Hepatocyte (in vitro differentiated cells): ENCODE results near the gene ETV6. TPM values are rescaled to one million over a fixed set of nuclear protein-coding genes. Genes with fewer than 3 reads are reported as not detected.

Experiments used
- DNase-seq: peaks from one replicate; pipeline ENCODE4 v3.0.0-alpha.2; 2016; ENCODE audit warnings: low spot score
- H2AFZ ChIP-seq: fragments of 200-600 bp; sonication (generic); 2 replicates; pipeline ENCODE4 v1.6.0; 2016; ENCODE audit warnings: antibody characterized with exemption, mild to moderate bottlenecking
- H3K27ac ChIP-seq: fragments of 200-600 bp; sonication (generic); 2 replicates; pipeline ENCODE4 v1.5.1; 2016; ENCODE audit warnings: mild to moderate bottlenecking
- H3K27me3 ChIP-seq: fragments of 200-600 bp; sonication (generic); 2 replicates; pipeline ENCODE4 v1.6.1; 2016
- H3K36me3 ChIP-seq: fragments of 200-600 bp; sonication (generic); replicated peaks from 2 replicates; pipeline ENCODE4 v1.5.1; 2016; ENCODE audit warnings: low read depth; ENCODE audit not compliant: insufficient read depth
- H3K4me1 ChIP-seq: fragments of 200-600 bp; sonication (generic); 2 replicates; pipeline ENCODE4 v1.5.1; 2016; ENCODE audit warnings: mild to moderate bottlenecking, moderate library complexity; ENCODE audit not compliant: insufficient read depth
- H3K4me2 ChIP-seq: fragments of 200-600 bp; sonication (generic); 2 replicates; pipeline ENCODE4 v1.6.0; 2016
- H3K4me3 ChIP-seq: fragments of 200-600 bp; sonication (generic); 2 replicates; pipeline ENCODE4 v1.5.1; 2016; ENCODE audit warnings: mild to moderate bottlenecking
- H3K79me2 ChIP-seq: fragments of 200-600 bp; sonication (generic); 2 replicates; pipeline ENCODE4 v1.6.0; 2017; ENCODE audit warnings: mild to moderate bottlenecking
- H3K9me2 ChIP-seq: fragments of 200-600 bp; sonication (generic); replicated peaks from 2 replicates; pipeline ENCODE4 v1.6.0; 2017; ENCODE audit warnings: mild to moderate bottlenecking; ENCODE audit not compliant: insufficient read depth
- H3K9me3 ChIP-seq: fragments of 200-600 bp; sonication (generic); 2 replicates; pipeline ENCODE4 v1.5.1; 2016; ENCODE audit warnings: low read depth, mild to moderate bottlenecking
- H4K20me1 ChIP-seq: fragments of 200-600 bp; sonication (generic); 2 replicates; pipeline ENCODE4 v1.6.0; 2016; ENCODE audit warnings: mild to moderate bottlenecking; ENCODE audit not compliant: insufficient read depth, poor library complexity, severe bottlenecking
- EZH2 ChIP-seq: fragments of 200-600 bp; sonication (generic); IDR thresholded peaks from 2 replicates; pipeline ENCODE4 v1.6.1; 2016; ENCODE audit warnings: antibody characterized with exemption, mild to moderate bottlenecking, borderline replicate concordance
- EZH2phosphoT487 ChIP-seq: fragments of 200-600 bp; sonication (generic); IDR thresholded peaks from one replicate; pipeline ENCODE4 v1.6.1; 2018; ENCODE audit warnings: antibody characterized with exemption, mild to moderate bottlenecking, low read depth, moderate library complexity; ENCODE audit not compliant: unreplicated experiment, severe bottlenecking
- WGBS: methylation state at CpG from one replicate; pipeline ENCODE4 v1.1.6; 2016; ENCODE audit warnings: low lambda C conversion rate; ENCODE audit errors: missing lambda C conversion rate; 5-methylcytosine and 5-hydroxymethylcytosine counted together
- polyA plus RNA-seq: library from polyadenylated mRNA; unstranded; fragments of >200 nt; fragmentation: Nextera tagmentation; extraction: Ambion mirVana; gene quantifications from 2 replicates; pipeline ENCODE4 v1.2.1, GENCODE V29; 2016
- total RNA-seq: library from RNA; depleted of rRNA; stranded (reverse); fragments of >200 nt; gene quantifications from 2 replicates; pipeline ENCODE4 v1.2.3, GENCODE V29; 2014
- TF ChIP-seq, protein P1 (sequence below): fragments of 200-600 bp; sonication (generic); IDR thresholded peaks from 2 replicates; pipeline ENCODE4 v1.5.1; 2016; ENCODE audit warnings: antibody characterized with exemption, mild to moderate bottlenecking; ENCODE audit not compliant: poor library complexity

ETV6 gene
- total and polyA plus RNA-seq, 2 experiments from 2014 or later = 8.0 to 9.7 TPM

DNA sequence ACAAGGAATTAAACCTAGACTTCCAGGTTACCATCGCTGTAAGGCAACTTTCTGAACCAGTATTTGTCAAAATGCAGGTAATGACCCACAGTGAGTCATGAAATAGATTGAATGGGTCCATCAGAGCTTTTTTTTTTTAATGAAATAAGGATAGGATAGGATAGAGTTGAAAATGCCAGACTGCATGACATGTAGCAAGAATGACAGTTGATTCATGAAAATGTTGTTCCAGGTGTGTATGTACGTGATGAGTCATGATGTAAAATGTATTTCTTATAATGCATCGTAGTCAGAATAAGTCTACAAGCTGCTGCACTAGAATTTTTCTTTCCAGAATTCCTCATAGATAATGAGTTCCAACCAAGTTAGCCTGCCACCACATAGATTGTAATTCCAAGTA lies 236.9 kb downstream of the ETV6 start:
- no peak for TF ChIP-seq EZH2phosphoT487
- no peak overlapping the region for H3K4me3 ChIP-seq
- DNase-seq = no peak
- no peaks in the 10 kb centered on the region for H3K79me2 ChIP-seq
- no peaks in the 10 kb centered on the region for H4K20me1 ChIP-seq
- WGBS = 94% methylated on average over 3 of the region's 3 CpGs
- H3K36me3 ChIP-seq = no peaks in the 10 kb centered on the region
- H3K27ac ChIP-seq = peak overlapping the region; percentile 88
- no peaks in the 10 kb centered on the region for H3K9me2 ChIP-seq
- H2AFZ ChIP-seq = no peak overlapping the region
- H3K4me2 ChIP-seq = peak overlapping the region; percentile 50
- H3K9me3 ChIP-seq = no peaks in the 10 kb centered on the region
- H3K27me3 ChIP-seq = no peaks in the 10 kb centered on the region
- peaks cover 17% of the 10 kb centered on the region for H3K4me1 ChIP-seq

DNA sequence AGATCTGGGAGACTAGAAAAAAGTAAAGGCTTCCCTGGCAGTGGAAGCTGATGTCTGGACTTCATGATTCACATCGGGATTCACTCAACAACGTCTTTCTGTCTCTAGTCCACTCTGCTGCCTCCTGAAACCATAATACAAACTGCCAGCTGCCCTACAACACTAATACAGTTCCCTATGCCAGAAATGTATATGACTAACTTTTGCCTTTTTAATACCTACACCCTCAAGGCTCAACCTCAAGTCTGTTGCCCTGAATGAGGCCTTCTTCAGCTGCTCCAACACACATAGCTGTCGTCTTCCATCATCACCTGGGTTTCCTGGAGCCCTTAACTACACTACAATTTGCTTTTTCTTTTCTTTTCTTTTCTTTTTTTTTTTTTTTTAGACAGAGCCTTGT lies 238.6 kb downstream of the ETV6 start:
- Histone ChIP-seq H3K27ac (no peak overlapping the region), H3K4me3 (no peak overlapping the region), H2AFZ (no peak overlapping the region), H3K4me1 (peaks cover 17% of the 10 kb centered on the region), H3K36me3 (no peaks in the 10 kb centered on the region), H3K9me2 (no peaks in the 10 kb centered on the region), H3K79me2 (no peaks in the 10 kb centered on the region), H4K20me1 (no peaks in the 10 kb centered on the region), H3K9me3 (no peaks in the 10 kb centered on the region), H3K27me3 (no peaks in the 10 kb centered on the region), H3K4me2 (no peak overlapping the region)
- TF ChIP-seq EZH2 = no peak
- TF ChIP-seq, protein P1, sequence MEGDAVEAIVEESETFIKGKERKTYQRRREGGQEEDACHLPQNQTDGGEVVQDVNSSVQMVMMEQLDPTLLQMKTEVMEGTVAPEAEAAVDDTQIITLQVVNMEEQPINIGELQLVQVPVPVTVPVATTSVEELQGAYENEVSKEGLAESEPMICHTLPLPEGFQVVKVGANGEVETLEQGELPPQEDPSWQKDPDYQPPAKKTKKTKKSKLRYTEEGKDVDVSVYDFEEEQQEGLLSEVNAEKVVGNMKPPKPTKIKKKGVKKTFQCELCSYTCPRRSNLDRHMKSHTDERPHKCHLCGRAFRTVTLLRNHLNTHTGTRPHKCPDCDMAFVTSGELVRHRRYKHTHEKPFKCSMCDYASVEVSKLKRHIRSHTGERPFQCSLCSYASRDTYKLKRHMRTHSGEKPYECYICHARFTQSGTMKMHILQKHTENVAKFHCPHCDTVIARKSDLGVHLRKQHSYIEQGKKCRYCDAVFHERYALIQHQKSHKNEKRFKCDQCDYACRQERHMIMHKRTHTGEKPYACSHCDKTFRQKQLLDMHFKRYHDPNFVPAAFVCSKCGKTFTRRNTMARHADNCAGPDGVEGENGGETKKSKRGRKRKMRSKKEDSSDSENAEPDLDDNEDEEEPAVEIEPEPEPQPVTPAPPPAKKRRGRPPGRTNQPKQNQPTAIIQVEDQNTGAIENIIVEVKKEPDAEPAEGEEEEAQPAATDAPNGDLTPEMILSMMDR = no peak
- TF ChIP-seq EZH2phosphoT487 = no peak
- no peak for DNase-seq
- WGBS = 93% methylated on average over 3 of the region's 3 CpGs

DNA sequence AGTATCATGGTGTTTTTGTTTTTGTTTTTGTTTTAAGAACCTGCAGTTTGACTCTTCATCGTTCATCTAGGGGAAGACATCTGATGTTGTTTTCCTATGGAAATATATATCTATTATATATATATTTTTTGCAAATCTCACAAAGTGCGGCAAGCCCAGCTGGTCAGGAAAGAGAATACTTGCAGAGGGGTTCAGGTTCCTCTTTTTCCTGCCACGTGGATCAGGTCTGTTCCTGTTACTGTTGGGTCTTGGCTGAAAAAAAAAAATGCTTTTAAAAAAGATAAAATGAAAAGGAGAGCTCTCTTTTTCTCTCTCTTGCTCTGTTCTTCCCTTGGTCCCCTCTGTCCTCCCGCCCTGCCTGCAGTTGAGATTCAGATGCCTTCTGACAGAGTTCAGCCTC lies 241.9 kb downstream of the ETV6 start:
- Histone ChIP-seq H3K4me1 (no peaks in the 10 kb centered on the region), H3K79me2 (no peaks in the 10 kb centered on the region), H4K20me1 (no peaks in the 10 kb centered on the region), H3K9me3 (no peaks in the 10 kb centered on the region), H3K36me3 (no peaks in the 10 kb centered on the region), H3K27me3 (no peaks in the 10 kb centered on the region), H3K4me3 (no peak overlapping the region), H3K9me2 (no peaks in the 10 kb centered on the region), H3K27ac (no peak overlapping the region), H2AFZ (no peak overlapping the region), H3K4me2 (no peak overlapping the region)
- TF ChIP-seq EZH2phosphoT487 = no peak
- WGBS = 94% methylated on average over 4 of the region's 4 CpGs
- no peak for DNase-seq

DNA sequence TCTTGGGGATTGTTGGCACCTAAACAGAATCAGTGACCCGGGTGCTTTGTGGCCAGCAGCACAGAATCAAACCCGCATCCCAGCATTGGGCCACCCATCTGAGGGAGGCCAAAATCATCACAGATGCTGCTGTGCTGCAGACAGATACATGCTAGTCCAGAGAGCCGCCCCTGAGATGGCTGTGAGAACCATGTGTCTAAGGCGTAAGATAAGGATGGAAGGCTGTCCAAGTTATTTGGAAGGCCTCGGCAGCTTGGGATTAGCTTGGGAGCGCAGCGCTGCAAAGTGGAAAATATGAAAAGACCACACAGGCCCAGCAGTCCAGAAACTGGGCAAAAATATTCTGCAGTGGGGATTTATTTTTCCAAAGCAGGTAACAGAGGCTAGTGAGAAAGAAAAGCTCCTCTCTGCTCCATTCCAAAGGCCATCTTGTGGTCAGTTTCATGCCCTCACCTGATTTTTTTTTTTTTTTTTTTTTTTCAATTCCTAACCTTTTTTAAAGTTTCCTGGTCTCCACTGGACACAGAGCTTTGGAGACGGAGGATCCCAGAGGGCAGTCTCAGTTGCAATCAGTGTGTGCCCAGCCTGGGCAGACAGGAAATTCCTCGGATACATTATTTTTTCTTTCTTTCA lies 242.4 kb downstream of the ETV6 start:
- no peaks in the 10 kb centered on the region for H3K4me1 ChIP-seq
- H3K36me3 ChIP-seq = no peaks in the 10 kb centered on the region
- no peaks in the 10 kb centered on the region for H3K79me2 ChIP-seq
- WGBS = 87% methylated on average over 9 of the region's 9 CpGs
- no peaks in the 10 kb centered on the region for H3K9me2 ChIP-seq
- H3K4me2 ChIP-seq = no peak overlapping the region
- TF ChIP-seq EZH2 = no peak
- no peak for TF ChIP-seq EZH2phosphoT487
- TF ChIP-seq, protein P1 = peak; percentile 22
- H3K27ac ChIP-seq = no peak overlapping the region
- no peak for DNase-seq
- no peaks in the 10 kb centered on the region for H3K9me3 ChIP-seq
- H2AFZ ChIP-seq = no peak overlapping the region
- H4K20me1 ChIP-seq = no peaks in the 10 kb centered on the region
- H3K27me3 ChIP-seq = no peaks in the 10 kb centered on the region
- no peak overlapping the region for H3K4me3 ChIP-seq
